ENCODE results near the gene NCF2.

NCF2 gene

GRCh38 chr1:183552891-183553290, 37.4 kb downstream of the NCF2 start:
- Histone ChIP-seq H3K4me1 (no peaks in the 10 kb centered on the region), H3K79me2 (no peaks in the 10 kb centered on the region), H3K9ac (no peak overlapping the region), H3K27me3 (ENCODE audit: control insufficient read depth, insufficient read depth, low read length) (no peaks in the 10 kb centered on the region), H3K4me2 (ENCODE audit: low read length) (no peak overlapping the region), H3K36me3 (ENCODE audit: control insufficient read depth, insufficient read depth, low read length) (no peaks in the 10 kb centered on the region), H2AFZ (no peak overlapping the region), H3K9me3 (ENCODE audit: control insufficient read depth, low read length) (no peaks in the 10 kb centered on the region), H3K4me3 (ENCODE audit: low read depth, low read length) (no peak overlapping the region), H3K27ac (no peak overlapping the region)
- TF ChIP-seq CTCF (IDR thresholded peaks at IDR 0.05), result no peak

- H3K9ac ChIP-seq, result no peak overlapping the region
- no peaks in the 10 kb centered on the region for H3K79me2 ChIP-seq
- H3K4me2 ChIP-seq (ENCODE audit: low read length), result no peak overlapping the region
- H2AFZ ChIP-seq, result no peak overlapping the region
- H3K36me3 ChIP-seq (ENCODE audit: control insufficient read depth, insufficient read depth, low read length), result no peaks in the 10 kb centered on the region
- no peaks in the 10 kb centered on the region for H3K9me3 ChIP-seq (ENCODE audit: control insufficient read depth, low read length)
- no peak for TF ChIP-seq CTCF (IDR thresholded peaks at IDR 0.05)
- H3K27ac ChIP-seq, result no peak overlapping the region
- no peaks in the 10 kb centered on the region for H3K4me1 ChIP-seq
- no peak overlapping the region for H3K4me3 ChIP-seq (ENCODE audit: low read depth, low read length)
- H3K27me3 ChIP-seq (ENCODE audit: control insufficient read depth, insufficient read depth, low read length), result no peaks in the 10 kb centered on the region
These were observed 37.8 kb downstream of the NCF2 start for GRCh38 chr1:183552441-183552840.

- no peak overlapping the region for H2AFZ ChIP-seq
- no peak for TF ChIP-seq CTCF (IDR thresholded peaks at IDR 0.05)
- H3K27ac ChIP-seq, result no peak overlapping the region
- no peaks in the 10 kb centered on the region for H3K79me2 ChIP-seq
- no peaks in the 10 kb centered on the region for H3K4me1 ChIP-seq
- no peak overlapping the region for H3K9ac ChIP-seq
- no peaks in the 10 kb centered on the region for H3K36me3 ChIP-seq (ENCODE audit: control insufficient read depth, insufficient read depth, low read length)
- H3K9me3 ChIP-seq (ENCODE audit: control insufficient read depth, low read length), result no peaks in the 10 kb centered on the region
- H3K27me3 ChIP-seq (ENCODE audit: control insufficient read depth, insufficient read depth, low read length), result no peaks in the 10 kb centered on the region
- H3K4me2 ChIP-seq (ENCODE audit: low read length), result no peak overlapping the region
- no peak overlapping the region for H3K4me3 ChIP-seq (ENCODE audit: low read depth, low read length)
These were observed 38.3 kb downstream of the NCF2 start for GRCh38 chr1:183551924-183552323.

GRCh38 chr1:183550915-183551314, 39.3 kb downstream of the NCF2 start:
- Histone ChIP-seq H3K9me3 (ENCODE audit: control insufficient read depth, low read length) (no peaks in the 10 kb centered on the region), H3K4me1 (no peaks in the 10 kb centered on the region), H3K9ac (no peak overlapping the region), H3K4me2 (ENCODE audit: low read length) (no peak overlapping the region), H3K36me3 (ENCODE audit: control insufficient read depth, insufficient read depth, low read length) (no peaks in the 10 kb centered on the region), H3K27ac (no peak overlapping the region), H3K27me3 (ENCODE audit: control insufficient read depth, insufficient read depth, low read length) (no peaks in the 10 kb centered on the region), H3K79me2 (no peaks in the 10 kb centered on the region), H2AFZ (no peak overlapping the region), H3K4me3 (ENCODE audit: low read depth, low read length) (no peak overlapping the region)
- TF ChIP-seq CTCF (IDR thresholded peaks at IDR 0.05), result no peak

GRCh38 chr1:183548116-183548515, 42.1 kb downstream of the NCF2 start:
- no peak overlapping the region for H3K4me3 ChIP-seq (ENCODE audit: low read depth, low read length)
- no peaks in the 10 kb centered on the region for H3K79me2 ChIP-seq
- H3K4me2 ChIP-seq (ENCODE audit: low read length), result no peak overlapping the region
- no peaks in the 10 kb centered on the region for H3K27me3 ChIP-seq (ENCODE audit: control insufficient read depth, insufficient read depth, low read length)
- H3K4me1 ChIP-seq, result no peaks in the 10 kb centered on the region
- no peaks in the 10 kb centered on the region for H3K36me3 ChIP-seq (ENCODE audit: control insufficient read depth, insufficient read depth, low read length)
- no peak overlapping the region for H2AFZ ChIP-seq
- no peak for TF ChIP-seq CTCF (IDR thresholded peaks at IDR 0.05)
- H3K9ac ChIP-seq, result no peak overlapping the region
- no peak overlapping the region for H3K27ac ChIP-seq
- H3K9me3 ChIP-seq (ENCODE audit: control insufficient read depth, low read length), result no peaks in the 10 kb centered on the region

Measured in parathyroid adenoma (tissue), 2 donors.